K562 (cell line): ENCODE results near the gene GPRIN2. TPM values are rescaled to one million over a fixed set of nuclear protein-coding genes. Genes with fewer than 3 reads are reported as not detected.

ENCODE experiments used
- ARHGAP35 ChIP-seq: fragments of 450-650 bp; IDR thresholded peaks from 2 replicates; pipeline ENCODE4 v1.6.1; 2018; ENCODE audit not compliant: partially characterized antibody
- CHD4 ChIP-seq: fragments of 200-600 bp; sonication (generic); IDR thresholded peaks from 3 replicates; pipeline ENCODE4 v1.6.1; 2012; ENCODE audit warnings: low read depth, mild to moderate bottlenecking, mixed read lengths, low read length, inconsistent platforms; ENCODE audit not compliant: insufficient read depth, insufficient replicate concordance, poor library complexity, severe bottlenecking
- DPF2 ChIP-seq: fragments of 450-650 bp; IDR thresholded peaks from 2 replicates; pipeline ENCODE4 v1.6.1; 2016
- ESRRB ChIP-seq: fragments of 250-450 bp; sonication (Bioruptor Pico); IDR thresholded peaks from 2 replicates; pipeline ENCODE4 v1.5.0; 2020; ENCODE audit warnings: mild to moderate bottlenecking, moderate library complexity, borderline replicate concordance
- IFI16 ChIP-seq: fragments of 250-450 bp; sonication (Bioruptor Pico); IDR thresholded peaks from 2 replicates; pipeline ENCODE4 v2.1.2; 2022; ENCODE audit warnings: mild to moderate bottlenecking, inconsistent platforms
- KLF16 ChIP-seq: IDR thresholded peaks from 2 replicates; pipeline ENCODE4 v1.6.1; 2016; ENCODE audit warnings: antibody characterized with exemption
- NR2C1 ChIP-seq, 2 experiments: fragments of 450-650 bp; IDR thresholded peaks; 2 replicates each; pipeline ENCODE4 v1.6.1; 2017; ENCODE audit warnings: mild to moderate bottlenecking in 2 of 2, antibody characterized with exemption in 1 of 2, inconsistent platforms in 1 of 2, missing compliant biosample characterization in 1 of 2, missing genetic modification characterization in 1 of 2
- POLR2AphosphoS5 ChIP-seq: IDR thresholded peaks from 2 replicates; pipeline ENCODE4 v1.6.1; 2011; ENCODE audit warnings: mild to moderate bottlenecking, low read depth, low read length, moderate library complexity; ENCODE audit not compliant: control insufficient read depth, insufficient read depth
- POLR3G ChIP-seq: IDR thresholded peaks from 2 replicates; pipeline ENCODE4 v1.6.1; 2011; ENCODE audit not compliant: insufficient read length, insufficient replicate concordance; ENCODE audit errors: extremely low read depth
- UBTF ChIP-seq, 2 experiments: IDR thresholded peaks; 2 replicates each; pipeline ENCODE4 v1.6.1; 2012; ENCODE audit warnings: improper control_type of control experiment in 2 of 2, low read depth in 2 of 2, low read length in 2 of 2, borderline replicate concordance in 1 of 2
- ZBTB17 ChIP-seq: fragments of 450-650 bp; formaldehyde crosslinking; IDR thresholded peaks from 2 replicates; pipeline ENCODE4 v1.4.0; 2020; ENCODE audit warnings: mild to moderate bottlenecking
- ZNF197 ChIP-seq: fragments of 200-800 bp; sonication (Bioruptor generic); IDR thresholded peaks from 2 replicates; pipeline ENCODE4 v1.6.1; 2016; ENCODE audit warnings: low read depth, missing genetic modification characterization, missing compliant biosample characterization
- ZNF766 ChIP-seq: fragments of 200-800 bp; sonication (Bioruptor generic); conservative IDR thresholded peaks from 2 replicates; pipeline ENCODE4 v1.6.1; 2016; ENCODE audit warnings: missing genetic modification characterization, missing compliant biosample characterization
- polyA plus RNA-seq, 8 experiments: library from polyadenylated mRNA; depleted of rRNA in 4 of 8; stranded (reverse) in 5 of 8; unstranded in 3 of 8; fragments of >200 nt; fragmentation: Nextera tagmentation in 2 of 8; fragmentation: Illumina TruSeq in 1 of 8; extraction: Ambion mirVana in 2 of 8; extraction: Trizol in 1 of 8; gene quantifications; 2 replicates each; pipeline versions ENCODE4 v1.2.1 to v1.2.3, GENCODE V29; 2011 to 2014; ENCODE audit warnings: inconsistent platforms in 1 of 8, missing spikeins in 1 of 8
- total RNA-seq, 7 experiments: library from RNA; depleted of rRNA in 6 of 7; stranded (reverse); fragments of >200 nt in 6 of 7; fragmentation: Illumina TruSeq in 2 of 7; extraction: Trizol in 2 of 7; gene quantifications; 2 replicates each; pipeline versions ENCODE4 v1.2.1 to v1.2.3, GENCODE V29; 2011 to 2021; ENCODE audit warnings: low replicate concordance in 1 of 7
- TF ChIP-seq, protein P1 (sequence below): fragments of 450-650 bp; IDR thresholded peaks from 2 replicates; pipeline ENCODE4 v1.6.1; 2017; ENCODE audit warnings: antibody characterized with exemption
- TF ChIP-seq, protein P2 (sequence below): fragments of 450-650 bp; IDR thresholded peaks from 2 replicates; pipeline ENCODE4 v1.6.1; 2016; ENCODE audit warnings: low read depth

GPRIN2 gene
- total and polyA plus RNA-seq, 9 of the 15 experiments (the other 6 are each of a cell fraction or from before 2014, with no cell fraction given), result not detected

DNA sequence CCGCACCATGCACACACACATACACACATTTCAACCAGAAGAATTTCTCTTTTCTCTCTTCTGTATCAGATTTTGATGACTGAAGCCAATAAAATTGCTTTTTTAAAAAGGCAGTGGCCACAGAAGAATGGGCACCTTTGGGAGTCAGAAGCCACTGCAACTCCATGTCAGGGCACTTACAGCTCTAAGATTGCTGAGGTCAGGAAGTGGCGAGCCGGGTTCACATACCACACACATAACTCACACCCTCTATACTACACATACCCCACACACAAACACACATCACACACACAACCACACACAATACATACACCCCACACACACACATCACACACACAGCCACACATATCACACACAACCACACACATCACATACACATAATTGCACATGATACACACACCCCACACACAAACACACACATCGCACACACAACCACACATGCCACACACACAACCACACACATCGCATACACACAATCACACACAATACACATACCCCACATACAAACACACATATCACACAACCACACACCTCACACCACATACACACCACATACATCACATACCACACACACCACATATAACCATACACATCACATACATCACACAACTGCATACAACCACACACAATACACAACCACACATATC is 31.2 kb downstream of the GPRIN2 start (continued):
- TF ChIP-seq, protein P1, sequence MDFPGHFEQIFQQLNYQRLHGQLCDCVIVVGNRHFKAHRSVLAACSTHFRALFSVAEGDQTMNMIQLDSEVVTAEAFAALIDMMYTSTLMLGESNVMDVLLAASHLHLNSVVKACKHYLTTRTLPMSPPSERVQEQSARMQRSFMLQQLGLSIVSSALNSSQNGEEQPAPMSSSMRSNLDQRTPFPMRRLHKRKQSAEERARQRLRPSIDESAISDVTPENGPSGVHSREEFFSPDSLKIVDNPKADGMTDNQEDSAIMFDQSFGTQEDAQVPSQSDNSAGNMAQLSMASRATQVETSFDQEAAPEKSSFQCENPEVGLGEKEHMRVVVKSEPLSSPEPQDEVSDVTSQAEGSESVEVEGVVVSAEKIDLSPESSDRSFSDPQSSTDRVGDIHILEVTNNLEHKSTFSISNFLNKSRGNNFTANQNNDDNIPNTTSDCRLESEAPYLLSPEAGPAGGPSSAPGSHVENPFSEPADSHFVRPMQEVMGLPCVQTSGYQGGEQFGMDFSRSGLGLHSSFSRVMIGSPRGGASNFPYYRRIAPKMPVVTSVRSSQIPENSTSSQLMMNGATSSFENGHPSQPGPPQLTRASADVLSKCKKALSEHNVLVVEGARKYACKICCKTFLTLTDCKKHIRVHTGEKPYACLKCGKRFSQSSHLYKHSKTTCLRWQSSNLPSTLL, result peak; percentile 30; the same call in 1 of the 2 replicates
- no peak for TF ChIP-seq POLR3G
- no peak for TF ChIP-seq ZBTB17 (CRISPR knock-in tag)
- no peak for TF ChIP-seq IFI16 (CRISPR knock-in tag)
- TF ChIP-seq DPF2, result peak; percentile 12; the same call in 1 of the 2 replicates
- TF ChIP-seq NR2C1 (IDR thresholded peaks at IDR 0.05), result peak; percentile 29; the same call in 1 of the 2 replicates
- no peak for TF ChIP-seq NR2C1 (tag; IDR thresholded peaks at IDR 0.05)
- no peak for TF ChIP-seq UBTF (IDR thresholded peaks at IDR 0.05; ENCODE audit: borderline replicate concordance in 1 of 2, low read depth in 2 of 2, low read length in 2 of 2)
- peak; percentile 95 for TF ChIP-seq CHD4
- TF ChIP-seq, protein P2, sequence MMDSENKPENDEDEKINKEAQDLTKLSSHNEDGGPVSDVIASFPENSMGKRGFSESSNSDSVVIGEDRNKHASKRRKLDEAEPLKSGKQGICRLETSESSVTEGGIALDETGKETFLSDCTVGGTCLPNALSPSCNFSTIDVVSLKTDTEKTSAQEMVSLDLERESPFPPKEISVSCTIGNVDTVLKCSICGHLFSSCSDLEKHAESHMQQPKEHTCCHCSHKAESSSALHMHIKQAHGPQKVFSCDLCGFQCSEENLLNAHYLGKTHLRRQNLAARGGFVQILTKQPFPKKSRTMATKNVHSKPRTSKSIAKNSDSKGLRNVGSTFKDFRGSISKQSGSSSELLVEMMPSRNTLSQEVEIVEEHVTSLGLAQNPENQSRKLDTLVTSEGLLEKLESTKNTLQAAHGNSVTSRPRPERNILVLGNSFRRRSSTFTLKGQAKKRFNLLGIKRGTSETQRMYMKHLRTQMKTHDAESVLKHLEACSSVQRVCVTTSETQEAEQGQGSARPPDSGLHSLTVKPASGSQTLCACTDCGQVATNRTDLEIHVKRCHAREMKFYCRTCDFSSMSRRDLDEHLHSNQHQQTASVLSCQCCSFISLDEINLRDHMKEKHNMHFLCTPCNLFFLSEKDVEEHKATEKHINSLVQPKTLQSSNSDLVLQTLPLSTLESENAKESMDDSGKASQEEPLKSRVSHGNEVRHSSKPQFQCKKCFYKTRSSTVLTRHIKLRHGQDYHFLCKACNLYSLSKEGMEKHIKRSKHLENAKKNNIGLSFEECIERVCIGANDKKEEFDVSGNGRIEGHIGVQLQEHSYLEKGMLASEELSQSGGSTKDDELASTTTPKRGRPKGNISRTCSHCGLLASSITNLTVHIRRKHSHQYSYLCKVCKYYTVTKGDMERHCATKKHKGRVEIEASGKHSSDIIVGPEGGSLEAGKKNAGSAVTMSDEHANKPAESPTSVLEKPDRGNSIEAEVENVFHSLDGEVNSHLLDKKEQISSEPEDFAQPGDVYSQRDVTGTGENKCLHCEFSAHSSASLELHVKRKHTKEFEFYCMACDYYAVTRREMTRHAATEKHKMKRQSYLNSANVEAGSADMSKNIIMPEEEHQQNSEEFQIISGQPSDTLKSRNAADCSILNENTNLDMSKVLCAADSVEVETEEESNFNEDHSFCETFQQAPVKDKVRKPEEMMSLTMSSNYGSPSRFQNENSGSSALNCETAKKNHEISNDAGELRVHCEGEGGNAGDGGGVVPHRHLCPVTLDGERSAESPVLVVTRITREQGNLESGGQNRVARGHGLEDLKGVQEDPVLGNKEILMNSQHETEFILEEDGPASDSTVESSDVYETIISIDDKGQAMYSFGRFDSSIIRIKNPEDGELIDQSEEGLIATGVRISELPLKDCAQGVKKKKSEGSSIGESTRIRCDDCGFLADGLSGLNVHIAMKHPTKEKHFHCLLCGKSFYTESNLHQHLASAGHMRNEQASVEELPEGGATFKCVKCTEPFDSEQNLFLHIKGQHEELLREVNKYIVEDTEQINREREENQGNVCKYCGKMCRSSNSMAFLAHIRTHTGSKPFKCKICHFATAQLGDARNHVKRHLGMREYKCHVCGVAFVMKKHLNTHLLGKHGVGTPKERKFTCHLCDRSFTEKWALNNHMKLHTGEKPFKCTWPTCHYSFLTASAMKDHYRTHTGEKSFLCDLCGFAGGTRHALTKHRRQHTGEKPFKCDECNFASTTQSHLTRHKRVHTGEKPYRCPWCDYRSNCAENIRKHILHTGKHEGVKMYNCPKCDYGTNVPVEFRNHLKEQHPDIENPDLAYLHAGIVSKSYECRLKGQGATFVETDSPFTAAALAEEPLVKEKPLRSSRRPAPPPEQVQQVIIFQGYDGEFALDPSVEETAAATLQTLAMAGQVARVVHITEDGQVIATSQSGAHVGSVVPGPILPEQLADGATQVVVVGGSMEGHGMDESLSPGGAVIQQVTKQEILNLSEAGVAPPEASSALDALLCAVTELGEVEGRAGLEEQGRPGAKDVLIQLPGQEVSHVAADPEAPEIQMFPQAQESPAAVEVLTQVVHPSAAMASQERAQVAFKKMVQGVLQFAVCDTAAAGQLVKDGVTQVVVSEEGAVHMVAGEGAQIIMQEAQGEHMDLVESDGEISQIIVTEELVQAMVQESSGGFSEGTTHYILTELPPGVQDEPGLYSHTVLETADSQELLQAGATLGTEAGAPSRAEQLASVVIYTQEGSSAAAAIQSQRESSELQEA, result peak; percentile 48; the same call in 1 of the 2 replicates
- no peak for TF ChIP-seq ZNF197 (CRISPR knock-in tag)
- TF ChIP-seq ARHGAP35, result peak; percentile 37
- no peak for TF ChIP-seq ZNF766
- no peak for TF ChIP-seq POLR2AphosphoS5
- no peak for TF ChIP-seq KLF16
- TF ChIP-seq ESRRB (CRISPR knock-in tag), result no peak
